Measurements from ENCODE around the gene DQX1.

DNA sequence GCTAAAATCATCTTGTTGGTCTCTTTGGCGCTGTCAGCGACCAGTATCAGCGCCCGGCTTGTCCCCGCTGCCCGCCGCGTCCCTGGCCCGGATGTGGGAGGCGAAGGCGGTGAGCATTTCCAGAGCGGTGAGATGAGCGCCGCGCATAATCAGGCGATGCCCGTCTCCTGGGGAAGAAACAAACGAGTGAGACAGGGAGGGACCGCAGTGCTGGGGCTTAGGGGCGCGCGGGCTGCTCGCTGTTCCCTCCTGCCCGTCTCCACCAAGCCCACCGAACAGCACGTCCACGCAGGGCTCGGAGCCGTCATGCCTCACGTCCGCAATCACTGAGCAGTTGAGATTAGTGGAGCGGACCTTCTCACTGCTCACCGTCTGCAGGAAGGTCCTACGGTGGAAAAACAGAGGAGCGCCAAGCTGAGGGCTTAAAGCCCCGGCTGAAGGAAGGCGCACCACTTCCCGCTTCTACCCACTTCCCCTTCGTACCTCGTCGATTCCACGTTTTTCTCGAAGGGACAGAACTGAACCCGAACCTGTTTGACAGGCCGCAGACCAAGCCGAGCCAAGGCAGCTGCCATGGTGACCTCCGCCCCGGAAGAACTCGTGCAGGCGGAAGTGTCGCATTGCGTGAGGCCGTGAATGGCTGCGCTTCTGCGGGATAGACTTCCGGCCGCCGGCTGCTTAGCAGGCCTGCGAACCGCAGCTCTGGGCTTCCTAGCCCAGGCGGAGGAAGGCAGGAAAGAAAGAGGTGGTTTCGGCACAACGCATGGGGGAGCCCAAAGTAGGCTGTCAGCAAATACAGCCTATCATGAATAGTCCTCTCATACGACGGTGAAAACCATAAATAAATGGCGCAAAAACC, 53.7 kb downstream of the DQX1 start, which contains the start of gene MRPL53:
- TF ChIP-seq, protein P1, sequence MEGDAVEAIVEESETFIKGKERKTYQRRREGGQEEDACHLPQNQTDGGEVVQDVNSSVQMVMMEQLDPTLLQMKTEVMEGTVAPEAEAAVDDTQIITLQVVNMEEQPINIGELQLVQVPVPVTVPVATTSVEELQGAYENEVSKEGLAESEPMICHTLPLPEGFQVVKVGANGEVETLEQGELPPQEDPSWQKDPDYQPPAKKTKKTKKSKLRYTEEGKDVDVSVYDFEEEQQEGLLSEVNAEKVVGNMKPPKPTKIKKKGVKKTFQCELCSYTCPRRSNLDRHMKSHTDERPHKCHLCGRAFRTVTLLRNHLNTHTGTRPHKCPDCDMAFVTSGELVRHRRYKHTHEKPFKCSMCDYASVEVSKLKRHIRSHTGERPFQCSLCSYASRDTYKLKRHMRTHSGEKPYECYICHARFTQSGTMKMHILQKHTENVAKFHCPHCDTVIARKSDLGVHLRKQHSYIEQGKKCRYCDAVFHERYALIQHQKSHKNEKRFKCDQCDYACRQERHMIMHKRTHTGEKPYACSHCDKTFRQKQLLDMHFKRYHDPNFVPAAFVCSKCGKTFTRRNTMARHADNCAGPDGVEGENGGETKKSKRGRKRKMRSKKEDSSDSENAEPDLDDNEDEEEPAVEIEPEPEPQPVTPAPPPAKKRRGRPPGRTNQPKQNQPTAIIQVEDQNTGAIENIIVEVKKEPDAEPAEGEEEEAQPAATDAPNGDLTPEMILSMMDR (IDR thresholded peaks at IDR 0.05), result no peak
- TF ChIP-seq ZFX (IDR thresholded peaks at IDR 0.05; ENCODE audit: borderline replicate concordance), result no peak

Data from 22Rv1 (cell line).